ENCODE data around the gene BRINP3. TPM values are rescaled to one million over a fixed set of nuclear protein-coding genes. Genes with fewer than 3 reads are reported as not detected.

BRINP3 gene
- total and polyA plus RNA-seq, 2 of the 13 experiments (the other 11 are each of a cell fraction or from before 2014, with no cell fraction given) = not detected

DNA sequence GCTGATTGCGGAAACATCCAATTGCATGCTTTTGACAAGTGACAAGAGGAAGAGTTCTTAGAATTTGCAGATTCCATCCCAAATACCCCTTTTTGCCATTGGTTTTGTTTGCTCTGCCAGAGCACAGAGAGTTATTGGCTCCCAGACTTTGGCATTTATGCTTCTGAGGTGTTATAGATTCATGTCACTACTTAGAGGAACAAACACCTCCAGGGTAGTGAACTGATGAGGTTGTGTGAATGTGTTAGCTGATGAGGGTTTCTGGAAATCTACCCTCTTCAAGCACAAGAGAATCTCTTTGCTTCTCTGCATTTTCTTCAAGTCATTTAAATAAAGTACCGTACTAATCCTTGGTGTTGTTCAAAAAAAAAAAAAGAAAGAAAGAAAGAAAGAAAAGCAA is 33.9 kb upstream of the BRINP3 start (continued):
- TF ChIP-seq, protein P1, sequence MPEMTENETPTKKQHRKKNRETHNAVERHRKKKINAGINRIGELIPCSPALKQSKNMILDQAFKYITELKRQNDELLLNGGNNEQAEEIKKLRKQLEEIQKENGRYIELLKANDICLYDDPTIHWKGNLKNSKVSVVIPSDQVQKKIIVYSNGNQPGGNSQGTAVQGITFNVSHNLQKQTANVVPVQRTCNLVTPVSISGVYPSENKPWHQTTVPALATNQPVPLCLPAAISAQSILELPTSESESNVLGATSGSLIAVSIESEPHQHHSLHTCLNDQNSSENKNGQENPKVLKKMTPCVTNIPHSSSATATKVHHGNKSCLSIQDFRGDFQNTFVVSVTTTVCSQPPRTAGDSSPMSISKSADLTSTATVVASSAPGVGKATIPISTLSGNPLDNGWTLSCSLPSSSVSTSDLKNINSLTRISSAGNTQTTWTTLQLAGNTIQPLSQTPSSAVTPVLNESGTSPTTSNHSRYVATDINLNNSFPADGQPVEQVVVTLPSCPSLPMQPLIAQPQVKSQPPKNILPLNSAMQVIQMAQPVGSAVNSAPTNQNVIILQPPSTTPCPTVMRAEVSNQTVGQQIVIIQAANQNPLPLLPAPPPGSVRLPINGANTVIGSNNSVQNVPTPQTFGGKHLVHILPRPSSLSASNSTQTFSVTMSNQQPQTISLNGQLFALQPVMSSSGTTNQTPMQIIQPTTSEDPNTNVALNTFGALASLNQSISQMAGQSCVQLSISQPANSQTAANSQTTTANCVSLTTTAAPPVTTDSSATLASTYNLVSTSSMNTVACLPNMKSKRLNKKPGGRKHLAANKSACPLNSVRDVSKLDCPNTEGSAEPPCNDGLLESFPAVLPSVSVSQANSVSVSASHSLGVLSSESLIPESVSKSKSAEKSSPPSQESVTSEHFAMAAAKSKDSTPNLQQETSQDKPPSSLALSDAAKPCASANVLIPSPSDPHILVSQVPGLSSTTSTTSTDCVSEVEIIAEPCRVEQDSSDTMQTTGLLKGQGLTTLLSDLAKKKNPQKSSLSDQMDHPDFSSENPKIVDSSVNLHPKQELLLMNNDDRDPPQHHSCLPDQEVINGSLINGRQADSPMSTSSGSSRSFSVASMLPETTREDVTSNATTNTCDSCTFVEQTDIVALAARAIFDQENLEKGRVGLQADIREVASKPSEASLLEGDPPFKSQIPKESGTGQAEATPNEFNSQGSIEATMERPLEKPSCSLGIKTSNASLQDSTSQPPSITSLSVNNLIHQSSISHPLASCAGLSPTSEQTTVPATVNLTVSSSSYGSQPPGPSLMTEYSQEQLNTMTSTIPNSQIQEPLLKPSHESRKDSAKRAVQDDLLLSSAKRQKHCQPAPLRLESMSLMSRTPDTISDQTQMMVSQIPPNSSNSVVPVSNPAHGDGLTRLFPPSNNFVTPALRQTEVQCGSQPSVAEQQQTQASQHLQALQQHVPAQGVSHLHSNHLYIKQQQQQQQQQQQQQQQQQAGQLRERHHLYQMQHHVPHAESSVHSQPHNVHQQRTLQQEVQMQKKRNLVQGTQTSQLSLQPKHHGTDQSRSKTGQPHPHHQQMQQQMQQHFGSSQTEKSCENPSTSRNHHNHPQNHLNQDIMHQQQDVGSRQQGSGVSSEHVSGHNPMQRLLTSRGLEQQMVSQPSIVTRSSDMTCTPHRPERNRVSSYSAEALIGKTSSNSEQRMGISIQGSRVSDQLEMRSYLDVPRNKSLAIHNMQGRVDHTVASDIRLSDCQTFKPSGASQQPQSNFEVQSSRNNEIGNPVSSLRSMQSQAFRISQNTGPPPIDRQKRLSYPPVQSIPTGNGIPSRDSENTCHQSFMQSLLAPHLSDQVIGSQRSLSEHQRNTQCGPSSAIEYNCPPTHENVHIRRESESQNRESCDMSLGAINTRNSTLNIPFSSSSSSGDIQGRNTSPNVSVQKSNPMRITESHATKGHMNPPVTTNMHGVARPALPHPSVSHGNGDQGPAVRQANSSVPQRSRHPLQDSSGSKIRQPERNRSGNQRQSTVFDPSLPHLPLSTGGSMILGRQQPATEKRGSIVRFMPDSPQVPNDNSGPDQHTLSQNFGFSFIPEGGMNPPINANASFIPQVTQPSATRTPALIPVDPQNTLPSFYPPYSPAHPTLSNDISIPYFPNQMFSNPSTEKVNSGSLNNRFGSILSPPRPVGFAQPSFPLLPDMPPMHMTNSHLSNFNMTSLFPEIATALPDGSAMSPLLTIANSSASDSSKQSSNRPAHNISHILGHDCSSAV (CRISPR knock-in tag; IDR thresholded peaks at IDR 0.05; ENCODE audit: borderline replicate concordance) = no peak
- TF ChIP-seq ZNF251 (CRISPR knock-in tag; IDR thresholded peaks at IDR 0.05) = no peak
- no peak for TF ChIP-seq HES4 (CRISPR knock-in tag; IDR thresholded peaks at IDR 0.05; ENCODE audit: borderline replicate concordance)
- no peak for TF ChIP-seq ZFP82 (CRISPR knock-in tag; IDR thresholded peaks at IDR 0.05; ENCODE audit: borderline replicate concordance)
- no peak for TF ChIP-seq PHF8 (CRISPR knock-in tag; IDR thresholded peaks at IDR 0.05)
- no peak for TF ChIP-seq MIER3 (CRISPR knock-in tag; IDR thresholded peaks at IDR 0.05; ENCODE audit: borderline replicate concordance)
- no peak for TF ChIP-seq ZKSCAN1 (IDR thresholded peaks at IDR 0.05; ENCODE audit: low read length)
- TF ChIP-seq ZFP36L1 (CRISPR knock-in tag; IDR thresholded peaks at IDR 0.05) = no peak
- no peak for TF ChIP-seq ZNF354B (CRISPR knock-in tag; IDR thresholded peaks at IDR 0.05)
